ENCODE data around the gene SAMD15. TPM values are rescaled to one million over a fixed set of nuclear protein-coding genes. Genes with fewer than 3 reads are reported as not detected.

SAMD15 gene
- total and polyA plus RNA-seq, 2 experiments from 2014 or later: 0.61 to 0.76 TPM

GRCh38 chr14:77364146-77364545, 13.0 kb upstream of the SAMD15 start:
- no peaks in the 10 kb centered on the region for H3F3A ChIP-seq (replicated peaks; ENCODE audit: low read depth)
- Mint-ChIP-seq H3K27me3 (ENCODE audit: insufficient read depth, low read depth, poor library complexity) (no peaks in the 10 kb centered on the region), H3K9me3 (no peaks in the 10 kb centered on the region; the same call in 2 of the 3 replicates), H3K4me1 (no peaks in the 10 kb centered on the region; the same call in 2 of the 3 replicates), H3K4me3 (no peak overlapping the region), H3K36me3 (ENCODE audit: low read depth) (no peaks in the 10 kb centered on the region), H3K27ac (no peak overlapping the region)
- H2AFZ ChIP-seq: no peak overlapping the region
- ATAC-seq: no peak
- H3K9me2 ChIP-seq (ENCODE audit: insufficient read depth): no peaks in the 10 kb centered on the region
- no peak overlapping the region for H3K4me3 ChIP-seq
- no peaks in the 10 kb centered on the region for H3K27me3 ChIP-seq (ENCODE audit: insufficient read depth)
- TF ChIP-seq ZNF331 (CRISPR knock-in tag; IDR thresholded peaks at IDR 0.05; ENCODE audit: low read depth) (no peak), EZH2 (IDR thresholded peaks at IDR 0.05; ENCODE audit: low read depth, unreplicated experiment) (no peak), POLR2AphosphoS5 (IDR thresholded peaks at IDR 0.05; ENCODE audit: low read depth) (no peak), JUNB (IDR thresholded peaks at IDR 0.05; ENCODE audit: unreplicated experiment) (no peak), CREB1 (CRISPR knock-in tag; IDR thresholded peaks at IDR 0.05; ENCODE audit: low read depth) (no peak), ETS1 (IDR thresholded peaks at IDR 0.05) (no peak), NANOG (IDR thresholded peaks at IDR 0.05; ENCODE audit: borderline replicate concordance) (no peak), ZNF462 (CRISPR knock-in tag; IDR thresholded peaks at IDR 0.05) (no peak), STAT1 (IDR thresholded peaks at IDR 0.05; ENCODE audit: unreplicated experiment) (no peak), ZNF114 (CRISPR knock-in tag; IDR thresholded peaks at IDR 0.05) (no peak), EZH2phosphoT487 (IDR thresholded peaks at IDR 0.05; ENCODE audit: unreplicated experiment) (no peak), REST (IDR thresholded peaks at IDR 0.05; ENCODE audit: unreplicated experiment) (no peak)
- TF ChIP-seq, protein P1, sequence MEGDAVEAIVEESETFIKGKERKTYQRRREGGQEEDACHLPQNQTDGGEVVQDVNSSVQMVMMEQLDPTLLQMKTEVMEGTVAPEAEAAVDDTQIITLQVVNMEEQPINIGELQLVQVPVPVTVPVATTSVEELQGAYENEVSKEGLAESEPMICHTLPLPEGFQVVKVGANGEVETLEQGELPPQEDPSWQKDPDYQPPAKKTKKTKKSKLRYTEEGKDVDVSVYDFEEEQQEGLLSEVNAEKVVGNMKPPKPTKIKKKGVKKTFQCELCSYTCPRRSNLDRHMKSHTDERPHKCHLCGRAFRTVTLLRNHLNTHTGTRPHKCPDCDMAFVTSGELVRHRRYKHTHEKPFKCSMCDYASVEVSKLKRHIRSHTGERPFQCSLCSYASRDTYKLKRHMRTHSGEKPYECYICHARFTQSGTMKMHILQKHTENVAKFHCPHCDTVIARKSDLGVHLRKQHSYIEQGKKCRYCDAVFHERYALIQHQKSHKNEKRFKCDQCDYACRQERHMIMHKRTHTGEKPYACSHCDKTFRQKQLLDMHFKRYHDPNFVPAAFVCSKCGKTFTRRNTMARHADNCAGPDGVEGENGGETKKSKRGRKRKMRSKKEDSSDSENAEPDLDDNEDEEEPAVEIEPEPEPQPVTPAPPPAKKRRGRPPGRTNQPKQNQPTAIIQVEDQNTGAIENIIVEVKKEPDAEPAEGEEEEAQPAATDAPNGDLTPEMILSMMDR (conservative IDR thresholded peaks at IDR 0.05; ENCODE audit: low read depth in 2 of 2): no peak
- no peak for DNase-seq (ENCODE audit: low spot score)
- no peaks in the 10 kb centered on the region for H3K36me3 ChIP-seq (ENCODE audit: insufficient read depth)
- no peaks in the 10 kb centered on the region for H4K20me1 ChIP-seq (replicated peaks; ENCODE audit: insufficient read depth)
- H3K4me2 ChIP-seq: no peak overlapping the region
- no peak overlapping the region for H3K27ac ChIP-seq (ENCODE audit: low read depth)
- H3K79me2 ChIP-seq (replicated peaks; ENCODE audit: insufficient read depth): no peaks in the 10 kb centered on the region
- no peaks in the 10 kb centered on the region for H3K4me1 ChIP-seq (ENCODE audit: insufficient read depth)
